Stimulated activated CD8-positive, alpha-beta memory T cell treated with anti-CD3 and anti-CD28 coated beads, Interleukin-7, amount 100 ng/mL, for 1 hour (primary cell): ENCODE measurements around the gene SLC5A7.

ENCODE experiments used
- DNase-seq, 2 donors: peaks; one replicate each; pipeline ENCODE4 v3.0.0-alpha.2; 2020; ENCODE audit warnings: low read depth in 2 of 2

Gene SLC5A7

DNA sequence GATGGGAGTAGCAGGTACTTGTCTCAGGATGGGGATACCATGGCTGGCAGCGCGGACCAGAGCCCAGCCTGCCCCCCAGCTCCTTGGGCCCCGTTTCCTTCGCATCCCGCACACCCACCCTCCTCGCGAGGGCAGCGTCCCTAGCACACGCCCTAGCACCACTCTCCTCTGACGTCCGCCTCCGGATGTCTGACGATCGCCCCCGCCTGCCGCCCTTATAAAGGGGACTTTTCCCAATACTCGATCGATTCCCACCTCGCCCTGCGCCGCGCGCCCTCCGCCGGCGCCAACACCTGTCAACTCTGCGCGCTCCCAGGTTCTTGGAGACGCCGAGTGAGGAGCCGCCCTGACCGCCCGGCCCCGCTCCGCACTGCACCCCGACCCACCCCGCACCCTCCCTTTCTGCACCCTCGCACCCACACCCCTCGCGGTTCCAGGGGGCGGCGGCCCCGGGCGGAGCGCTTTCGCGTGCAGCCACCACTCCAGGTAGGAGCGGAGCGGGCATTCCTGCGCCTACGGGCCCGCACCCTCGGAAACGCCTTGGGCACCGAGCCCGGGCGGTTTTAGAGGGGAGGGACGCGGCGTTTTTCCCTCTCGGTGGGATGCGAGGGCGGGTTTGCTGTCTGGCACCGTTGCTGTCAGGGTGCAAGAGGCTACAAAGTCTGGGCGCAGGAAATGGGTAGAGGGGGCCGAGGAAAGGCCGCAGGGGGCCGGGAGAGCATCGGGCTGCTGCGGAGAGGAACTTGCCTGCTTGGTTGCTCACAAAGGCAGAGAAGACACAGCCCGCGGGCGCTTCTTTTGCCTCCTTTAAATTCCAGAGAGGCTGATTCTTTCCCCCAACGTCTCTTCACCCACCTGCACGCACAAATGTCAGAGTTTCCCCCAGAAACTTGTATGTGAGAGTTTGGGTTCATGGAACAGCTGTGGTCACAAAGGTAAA is at the start of gene SLC5A7:
Gene SLC5A7 (plus strand): TSS at position 247 of the 940 bp plus-strand sequence. CDS start 1,632 bp downstream, outside the sequence.
- no peak for DNase-seq

DNA sequence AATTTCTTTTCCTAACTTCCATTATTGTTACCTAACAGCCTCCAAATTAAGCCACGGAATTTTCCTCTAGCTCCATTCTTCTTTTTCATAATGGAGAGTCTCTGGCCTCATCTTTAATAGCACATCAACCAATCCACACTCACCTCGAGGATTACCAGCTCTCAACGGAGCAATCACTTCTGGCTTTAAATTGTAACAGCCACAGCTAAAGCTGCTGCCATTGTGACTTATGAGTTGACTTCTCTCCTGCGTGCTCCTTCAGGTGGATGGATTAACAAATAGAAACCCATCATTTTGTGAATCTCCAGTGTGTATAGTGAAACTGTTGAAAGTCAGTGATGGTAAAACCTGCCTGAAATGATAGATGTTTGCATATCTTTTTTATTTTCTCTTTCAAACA is 24.9 kb upstream of the SLC5A7 start:
- DNase-seq = no peak

DNA sequence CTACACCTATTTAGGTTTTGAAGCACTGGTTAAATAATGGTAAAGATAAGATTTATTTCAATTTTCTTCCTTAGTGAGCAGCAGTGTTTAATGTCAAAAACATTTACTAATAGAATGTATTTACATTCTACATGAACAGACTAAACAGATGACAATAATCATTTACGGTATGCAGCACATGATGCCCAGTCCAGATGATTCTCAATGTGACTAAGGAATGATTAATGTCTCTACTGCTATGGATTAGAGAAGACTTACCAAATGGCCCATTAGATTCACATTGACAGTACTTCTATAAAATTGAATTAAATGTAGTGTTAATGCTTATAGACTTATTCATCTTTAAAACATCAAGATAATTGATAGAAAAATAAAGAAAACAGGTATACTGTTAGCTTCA is 22.1 kb upstream of the SLC5A7 start:
- no peak for DNase-seq

DNA sequence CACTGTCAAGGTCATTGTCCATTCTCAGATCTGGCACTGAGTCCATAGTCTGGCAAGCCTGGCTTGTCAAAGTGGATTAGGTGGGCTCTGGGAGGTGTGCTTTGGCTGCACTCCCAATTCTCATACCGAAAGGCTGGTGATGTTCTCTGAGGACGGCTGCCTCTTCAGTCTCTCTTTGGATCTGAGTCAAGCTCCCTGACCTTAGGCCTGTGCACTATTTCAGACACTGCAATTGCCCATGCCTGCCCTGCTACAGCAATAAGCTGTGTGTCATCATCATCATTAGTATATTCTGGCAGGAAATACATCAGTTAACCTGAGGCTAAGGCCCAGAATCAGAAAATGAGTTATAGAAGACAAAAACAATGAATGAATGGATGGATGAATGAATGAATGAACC is 1.6 kb upstream of the SLC5A7 start:
- DNase-seq = no peak

DNA sequence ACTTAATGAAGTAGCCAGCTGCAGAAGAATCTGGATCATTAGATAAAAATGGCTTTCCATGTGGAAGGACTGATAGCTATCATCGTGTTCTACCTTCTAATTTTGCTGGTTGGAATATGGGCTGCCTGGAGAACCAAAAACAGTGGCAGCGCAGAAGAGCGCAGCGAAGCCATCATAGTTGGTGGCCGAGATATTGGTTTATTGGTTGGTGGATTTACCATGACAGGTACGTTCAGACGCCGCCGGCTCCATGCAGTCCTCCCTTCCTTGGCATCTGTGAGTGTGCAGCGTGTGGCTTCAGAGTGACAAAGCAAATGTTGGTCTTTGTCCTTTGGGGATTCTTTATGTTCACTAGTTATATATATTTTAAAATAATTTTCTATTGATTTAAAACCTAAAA is 1.8 kb downstream of the SLC5A7 start:
- no peak for DNase-seq

DNA sequence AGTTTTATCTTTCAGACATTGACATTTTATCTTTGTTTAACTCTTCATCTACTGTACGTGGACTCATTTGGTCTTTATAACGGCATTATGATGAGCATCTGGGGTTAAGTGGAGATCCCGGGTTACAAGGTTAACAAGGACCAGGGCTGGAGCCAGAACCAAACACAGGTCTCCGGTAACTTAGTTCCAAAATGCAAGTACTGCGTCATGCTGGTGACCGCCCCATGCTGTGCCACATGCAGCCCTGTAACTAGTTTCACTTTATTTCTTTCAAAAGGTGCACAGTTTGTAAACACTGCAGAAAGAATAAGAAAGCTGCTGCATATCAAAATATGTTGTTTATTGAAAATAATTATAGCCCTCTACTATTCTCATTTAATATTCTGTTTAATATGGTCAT is 3.1 kb downstream of the SLC5A7 start:
- DNase-seq = no peak

DNA sequence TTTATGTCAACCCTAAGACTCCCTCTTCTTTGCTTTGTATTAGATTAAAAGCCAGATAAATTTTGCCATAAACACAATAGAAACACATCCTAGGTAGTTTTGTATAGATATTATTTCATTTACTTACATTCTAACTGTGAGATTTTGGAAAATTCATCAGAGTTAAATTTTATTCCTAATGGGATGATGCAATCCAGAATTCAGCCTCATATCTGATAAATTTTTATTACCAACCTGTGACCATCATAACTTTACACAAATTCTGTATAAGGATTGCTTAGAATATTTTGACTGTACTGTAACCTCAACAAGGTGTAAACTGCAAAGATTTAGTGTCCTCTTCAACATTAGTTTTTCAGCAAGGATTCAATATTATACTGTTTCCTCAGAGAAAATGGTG is 4.4 kb downstream of the SLC5A7 start:
- DNase-seq = no peak

DNA sequence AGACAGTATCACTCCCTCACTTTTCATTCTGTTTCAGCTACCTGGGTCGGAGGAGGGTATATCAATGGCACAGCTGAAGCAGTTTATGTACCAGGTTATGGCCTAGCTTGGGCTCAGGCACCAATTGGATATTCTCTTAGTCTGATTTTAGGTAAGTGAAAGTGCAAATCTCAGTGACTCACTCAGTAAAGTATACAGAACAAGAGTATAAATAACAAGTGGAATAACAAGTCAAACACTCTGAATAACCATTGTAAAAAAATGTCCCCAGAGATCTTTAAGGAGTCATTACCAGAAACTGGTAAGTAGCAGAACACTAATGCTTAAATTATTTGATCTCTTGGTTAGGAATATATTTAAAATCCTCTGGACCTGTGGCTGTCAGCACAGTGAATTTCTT is 5.7 kb downstream of the SLC5A7 start:
- no peak for DNase-seq

DNA sequence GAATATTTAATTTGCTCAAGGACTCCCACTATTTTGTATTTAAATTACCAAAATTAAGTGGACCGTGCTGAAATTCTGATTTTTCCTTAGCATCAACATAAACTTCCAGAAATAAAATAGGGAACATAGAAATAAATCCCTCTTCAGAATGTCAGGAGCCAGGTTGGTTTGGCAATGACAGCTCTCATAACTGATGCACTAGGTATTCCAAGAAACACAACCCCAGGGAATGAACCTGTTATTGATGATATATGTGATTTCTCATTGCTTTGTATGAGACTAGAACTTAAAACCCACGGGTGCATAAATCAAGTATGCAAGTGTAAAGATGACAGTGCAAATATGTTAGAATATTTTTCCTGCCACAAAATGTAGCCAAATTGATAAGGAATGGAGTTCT is 12.8 kb downstream of the SLC5A7 start:
- DNase-seq = no peak

DNA sequence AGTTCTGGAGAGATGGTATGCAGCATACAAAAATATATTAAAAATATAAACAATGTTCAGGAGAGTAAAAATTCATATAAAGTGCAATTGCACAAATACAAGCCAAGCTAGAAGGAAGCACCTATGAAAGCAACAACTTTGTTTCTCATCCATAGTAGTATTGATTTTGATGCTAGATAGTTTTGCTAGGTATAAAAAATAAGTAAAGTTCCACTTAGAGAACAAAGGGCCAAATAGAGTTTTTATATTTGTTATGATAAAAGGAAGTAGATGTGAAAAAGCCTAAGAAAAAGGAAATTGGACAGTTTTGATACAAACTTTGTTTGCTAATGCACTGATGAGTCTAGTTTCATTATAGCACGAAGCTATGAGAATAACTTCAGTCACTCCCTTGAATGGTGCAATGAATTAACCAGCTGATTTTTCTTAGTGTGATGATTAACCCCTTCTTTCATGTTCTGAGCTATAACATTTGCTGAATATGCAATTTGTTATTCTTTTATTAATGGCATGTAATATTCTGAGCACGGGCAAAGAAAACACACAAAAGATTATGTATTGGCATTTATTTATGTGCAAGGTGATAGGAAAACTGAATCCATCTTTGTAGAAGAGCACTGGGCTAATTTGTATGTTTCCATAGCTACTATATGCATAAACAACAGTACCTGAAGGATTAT is 24.7 kb downstream of the SLC5A7 start:
- DNase-seq = no peak

DNA sequence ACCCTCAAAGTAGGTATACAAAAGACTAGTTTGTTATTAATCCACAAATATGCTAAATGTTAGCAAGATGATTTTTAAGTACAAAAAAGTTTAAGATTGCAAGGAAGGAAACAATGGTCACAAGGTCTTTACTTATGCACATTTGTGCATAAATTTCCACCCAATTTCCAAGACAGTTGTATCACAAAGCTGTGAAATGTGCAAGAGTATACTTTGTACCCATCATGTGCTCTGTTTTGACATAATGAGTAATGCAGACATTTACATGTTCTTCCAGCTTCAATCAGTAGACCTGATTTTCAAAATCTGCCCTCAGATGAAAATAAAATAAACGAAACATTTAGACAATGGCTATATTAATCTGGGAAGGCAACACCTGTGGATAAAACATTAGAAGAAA is 27.0 kb downstream of the SLC5A7 start:
- DNase-seq = no peak

DNA sequence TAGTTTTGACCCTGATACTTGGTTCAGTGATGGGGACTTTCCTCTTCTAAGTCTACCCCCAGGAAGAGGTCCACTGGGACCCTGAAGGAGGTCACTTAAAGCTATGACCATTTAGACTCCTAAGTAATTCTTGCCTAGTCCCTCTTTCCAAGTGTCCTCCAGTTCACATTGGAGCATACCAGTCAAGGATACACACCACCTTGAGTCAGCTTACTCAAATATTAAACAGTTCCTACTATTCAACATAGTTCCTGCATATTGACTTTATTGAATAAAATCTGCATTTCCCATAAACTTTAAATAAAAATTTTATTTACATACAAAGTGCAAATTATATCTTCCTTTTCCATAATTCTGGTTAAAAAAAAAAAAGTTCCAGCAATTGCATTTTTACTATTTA is 36.3 kb downstream of the SLC5A7 start:
- DNase-seq = no peak

DNA sequence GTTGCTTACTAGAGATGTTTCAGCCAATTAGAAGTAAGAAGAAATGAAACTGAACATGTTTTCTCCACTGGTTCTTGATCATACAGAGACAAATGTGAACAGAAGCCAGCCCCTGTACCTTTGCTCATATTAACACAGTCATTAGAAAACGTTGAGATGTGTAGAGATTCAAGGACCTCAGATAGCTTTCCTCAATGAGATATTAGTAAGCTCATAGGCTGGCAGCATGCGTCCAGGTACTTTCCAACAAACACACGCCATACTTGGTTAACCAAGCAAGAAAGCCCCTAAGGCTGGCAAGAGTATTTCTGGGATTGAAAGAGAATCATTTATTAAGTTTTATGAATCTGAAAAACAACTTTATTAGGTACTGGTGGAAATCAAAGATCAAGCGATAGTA is 37.5 kb downstream of the SLC5A7 start:
- DNase-seq = no peak

DNA sequence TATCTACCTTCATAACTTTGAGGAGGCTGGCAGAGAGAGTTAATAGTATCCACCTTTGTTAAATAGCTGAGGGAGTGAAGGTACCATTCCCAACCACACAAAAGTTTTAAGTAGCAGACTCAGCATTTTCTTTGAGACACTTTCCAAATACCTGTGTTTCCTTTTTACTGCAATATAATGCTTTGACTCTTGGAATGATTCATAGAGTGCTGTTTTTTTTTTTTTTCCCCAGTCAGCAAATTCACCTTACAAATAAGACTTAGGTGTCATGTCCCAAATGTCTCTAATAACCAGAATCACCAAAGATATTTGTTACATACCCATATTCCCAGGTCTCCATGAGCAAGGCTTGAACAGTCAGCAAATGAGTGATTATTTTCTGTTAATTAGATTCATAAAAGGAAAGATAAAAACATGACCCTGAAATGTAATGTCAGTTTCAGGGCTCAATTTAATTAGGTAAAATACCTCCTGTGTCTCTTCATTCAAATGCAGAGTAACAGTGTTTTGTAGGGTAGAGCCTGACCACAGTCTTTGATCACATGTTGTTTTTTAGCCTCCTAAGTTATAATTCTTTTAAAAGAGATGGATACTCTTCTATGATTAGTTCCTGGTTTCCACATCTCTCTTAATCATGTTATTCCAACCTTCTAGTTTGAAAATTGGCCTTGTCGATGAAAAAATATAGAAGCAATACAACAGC is 39.9 kb downstream of the SLC5A7 start:
- DNase-seq = no peak

DNA sequence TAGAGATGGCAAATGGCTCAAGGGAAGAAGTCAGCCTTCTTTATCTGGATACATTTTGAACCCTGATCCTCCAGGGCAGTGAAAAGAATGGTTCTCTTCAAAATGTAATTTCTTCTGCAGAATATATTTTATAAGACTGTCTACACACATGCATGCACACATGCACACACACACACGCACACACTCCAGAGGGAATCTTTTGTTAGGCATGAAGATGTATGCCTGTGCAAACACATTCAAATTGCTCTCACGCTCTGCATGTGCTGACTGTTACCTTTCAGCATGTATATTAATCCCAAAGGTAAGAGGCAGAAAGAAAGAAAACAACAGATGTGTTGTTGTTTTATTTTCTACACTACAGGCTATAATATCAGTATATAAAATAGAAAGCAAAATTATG is 43.2 kb downstream of the SLC5A7 start:
- no peak for DNase-seq

DNA sequence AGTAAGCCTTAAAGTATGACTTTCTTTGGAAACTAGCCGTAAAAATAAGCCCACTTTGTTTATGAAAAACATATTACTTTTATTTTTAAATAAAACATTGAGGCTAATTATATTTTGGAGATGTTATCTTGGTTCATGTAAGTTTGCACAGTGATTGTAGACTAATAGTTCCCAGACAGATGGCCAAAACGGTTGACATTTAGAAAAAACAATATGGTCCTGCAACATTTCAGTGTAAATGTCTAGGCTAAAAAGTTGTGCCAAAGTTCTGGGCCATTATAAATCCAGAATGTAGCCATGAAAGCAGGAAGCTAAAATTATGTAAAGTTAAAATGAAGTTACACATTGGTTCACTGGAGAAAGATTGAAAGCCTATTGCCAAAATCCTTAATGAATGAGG is 43.6 kb downstream of the SLC5A7 start:
- DNase-seq = no peak

DNA sequence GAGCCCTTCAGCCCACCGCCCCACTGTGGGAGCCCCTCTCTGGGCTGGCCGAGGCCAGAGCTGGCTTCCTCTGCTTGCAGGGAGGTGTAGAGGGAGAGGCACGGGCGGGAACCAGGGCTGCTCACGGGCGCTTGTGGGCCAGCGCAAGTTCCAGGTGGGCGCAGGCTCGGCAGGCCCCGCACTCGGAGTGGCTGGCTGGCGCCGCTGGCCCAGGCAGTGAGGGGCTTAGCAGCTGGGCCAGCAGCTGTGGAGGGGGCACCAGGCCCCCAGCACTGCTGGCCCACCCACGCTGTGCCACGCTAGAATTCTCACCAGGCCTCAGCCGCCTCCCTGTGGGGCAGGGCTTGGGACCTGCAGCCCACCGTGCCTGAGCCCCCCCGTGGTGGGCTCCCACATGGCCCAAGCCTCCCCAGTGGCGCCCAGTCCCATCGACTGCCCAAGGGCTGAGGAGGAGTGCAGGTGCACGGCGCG is 45.2 kb downstream of the SLC5A7 start:
- DNase-seq = no peak

DNA sequence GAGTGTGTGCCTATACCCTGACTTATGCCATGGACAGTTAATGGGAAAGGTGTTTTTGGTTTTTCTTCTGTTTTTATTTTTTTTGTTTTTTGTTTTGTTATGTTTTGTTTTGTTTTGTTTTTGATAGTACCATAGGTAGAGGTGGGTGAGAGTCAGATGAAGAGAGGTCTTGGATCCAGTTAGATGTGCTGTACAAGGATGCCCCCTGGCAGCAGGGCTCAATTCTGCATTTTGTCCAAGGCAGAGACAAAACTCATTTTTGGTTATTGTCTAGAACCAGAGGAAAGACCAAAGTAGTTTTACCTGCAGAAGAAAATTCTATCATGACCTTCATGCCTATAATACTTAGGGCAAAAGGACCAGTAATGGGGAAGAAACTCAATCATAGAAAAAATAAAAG is 48.5 kb downstream of the SLC5A7 start:
- no peak for DNase-seq

DNA sequence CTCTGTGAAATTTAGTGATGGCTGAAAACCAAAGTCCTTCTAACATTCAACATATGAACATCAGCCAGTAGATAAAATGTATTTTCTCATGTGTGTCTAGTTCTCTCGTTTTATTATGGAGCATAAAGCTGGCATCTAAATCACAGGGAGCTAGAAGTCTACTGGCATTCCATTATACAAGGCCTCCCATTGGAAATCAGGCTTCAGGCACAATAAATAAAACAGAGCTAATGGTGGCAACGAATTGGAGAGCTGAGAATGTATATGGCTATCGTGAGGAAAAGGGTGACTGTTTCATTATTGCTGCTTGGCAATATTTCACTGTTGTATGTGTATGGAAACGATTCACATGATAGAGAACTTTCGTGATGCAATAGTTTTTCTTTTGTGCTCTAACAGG is 62.4 kb downstream of the SLC5A7 start:
- DNase-seq = no peak

DNA sequence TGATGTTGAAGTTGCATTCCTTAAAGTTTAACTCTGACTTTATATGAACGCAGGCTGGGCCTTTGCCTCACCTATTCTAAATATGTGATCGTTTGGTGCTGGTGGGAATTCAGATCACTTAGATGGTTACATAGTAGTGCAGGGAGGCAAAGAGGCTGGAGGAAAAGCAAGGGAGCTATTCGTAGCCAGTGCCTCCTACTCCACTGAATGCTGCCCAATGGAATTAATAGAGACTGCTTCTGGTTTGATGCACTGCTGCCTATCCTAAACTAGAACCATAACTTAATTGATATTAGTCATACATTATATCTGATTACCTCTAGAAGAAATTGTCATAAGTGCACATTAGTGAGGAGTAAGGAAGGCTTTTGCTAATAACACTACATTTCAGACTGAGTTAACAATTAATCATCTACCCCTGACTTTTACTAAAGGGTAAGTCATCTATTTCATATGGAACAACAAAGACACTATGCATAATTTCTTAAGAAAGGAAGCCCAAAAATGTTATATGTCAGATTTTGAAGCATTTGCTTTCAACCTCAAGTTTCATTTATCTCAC is 72.3 kb downstream of the SLC5A7 start:
- no peak for DNase-seq

DNA sequence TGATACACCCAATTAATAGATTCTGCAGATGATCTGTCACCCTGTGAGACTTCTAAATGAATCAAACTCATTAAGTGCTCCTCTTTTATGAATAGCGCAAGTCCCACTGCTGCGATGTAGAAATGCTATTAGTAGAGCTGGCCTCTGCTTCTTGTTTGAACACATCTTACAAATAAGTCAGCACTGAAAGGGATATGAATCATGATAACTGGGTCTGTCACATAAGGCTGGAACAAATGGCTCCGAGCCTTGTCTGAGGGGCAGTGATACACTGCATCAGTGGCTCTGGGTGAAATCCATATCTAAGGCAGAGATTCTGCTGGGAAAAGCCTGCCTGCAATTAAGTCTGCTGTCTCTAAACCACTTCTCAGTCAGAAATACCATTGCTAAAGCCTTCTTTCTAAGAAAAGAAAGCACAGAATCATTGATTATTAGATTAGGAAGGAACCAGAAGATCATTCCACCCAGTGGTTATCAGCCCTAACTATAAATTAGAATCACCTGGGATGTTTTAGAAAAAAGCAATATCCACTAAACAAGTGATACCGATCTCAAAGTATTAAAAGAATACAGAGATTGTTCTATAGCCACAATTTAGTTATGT is 75.2 kb downstream of the SLC5A7 start:
- no peak for DNase-seq
